PFSK-1 (cell line): ENCODE measurements around the gene PDZD2.

ENCODE experiments used
- FOXP2 ChIP-seq: optimal IDR thresholded peaks from 2 replicates; pipeline ENCODE3; 2011; ENCODE audit warnings: borderline replicate concordance, control low read depth, inconsistent platforms; ENCODE audit not compliant: insufficient read depth; ENCODE audit errors: extremely low read length, extremely low read depth
- POLR2AphosphoS5 ChIP-seq: IDR thresholded peaks from 2 replicates; pipeline ENCODE4 v1.6.1; 2012; ENCODE audit warnings: low read depth, mild to moderate bottlenecking, control low read depth, low read length, moderate library complexity
- SIN3A ChIP-seq: IDR thresholded peaks from 2 replicates; pipeline ENCODE4 v1.6.1; 2012; ENCODE audit warnings: mild to moderate bottlenecking, low read length, moderate library complexity, borderline replicate concordance; ENCODE audit not compliant: insufficient read depth
- TAF1 ChIP-seq: IDR thresholded peaks from 2 replicates; pipeline ENCODE4 v1.6.1; 2012; ENCODE audit warnings: low read length, control low read depth, borderline replicate concordance; ENCODE audit not compliant: insufficient read depth
- TF ChIP-seq, protein P1 (sequence below), 2 experiments: IDR thresholded peaks; 2 replicates each; pipeline versions ENCODE4 v1.6.1 to v1.8.0; 2011 to 2012; ENCODE audit warnings: low read depth in 2 of 2, low read length in 2 of 2, control low read depth in 1 of 2, inconsistent platforms in 1 of 2, mild to moderate bottlenecking in 1 of 2, moderate library complexity in 1 of 2; ENCODE audit not compliant: insufficient read depth in 1 of 2

The PDZD2 gene

DNA sequence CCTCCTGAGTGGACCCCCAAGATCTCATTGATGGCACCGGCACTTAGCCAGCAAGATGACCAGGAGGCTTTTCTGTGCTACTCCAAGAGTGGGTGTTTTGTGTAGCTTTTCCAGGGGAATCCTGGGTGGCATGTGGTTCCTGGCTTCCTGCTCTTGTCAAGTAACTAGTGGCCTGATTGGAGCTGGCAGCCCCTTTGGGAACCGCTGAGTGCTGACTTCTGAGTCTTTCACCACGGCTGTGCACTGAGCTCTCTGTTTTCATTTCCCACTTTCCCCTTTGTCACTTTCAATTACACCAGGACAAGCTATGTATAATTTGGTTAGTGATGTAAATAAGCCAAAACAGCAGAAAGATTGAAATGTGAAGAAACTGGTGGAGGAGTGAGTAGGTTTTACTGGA is 279.8 kb downstream of the PDZD2 start:
- TF ChIP-seq, protein P1, sequence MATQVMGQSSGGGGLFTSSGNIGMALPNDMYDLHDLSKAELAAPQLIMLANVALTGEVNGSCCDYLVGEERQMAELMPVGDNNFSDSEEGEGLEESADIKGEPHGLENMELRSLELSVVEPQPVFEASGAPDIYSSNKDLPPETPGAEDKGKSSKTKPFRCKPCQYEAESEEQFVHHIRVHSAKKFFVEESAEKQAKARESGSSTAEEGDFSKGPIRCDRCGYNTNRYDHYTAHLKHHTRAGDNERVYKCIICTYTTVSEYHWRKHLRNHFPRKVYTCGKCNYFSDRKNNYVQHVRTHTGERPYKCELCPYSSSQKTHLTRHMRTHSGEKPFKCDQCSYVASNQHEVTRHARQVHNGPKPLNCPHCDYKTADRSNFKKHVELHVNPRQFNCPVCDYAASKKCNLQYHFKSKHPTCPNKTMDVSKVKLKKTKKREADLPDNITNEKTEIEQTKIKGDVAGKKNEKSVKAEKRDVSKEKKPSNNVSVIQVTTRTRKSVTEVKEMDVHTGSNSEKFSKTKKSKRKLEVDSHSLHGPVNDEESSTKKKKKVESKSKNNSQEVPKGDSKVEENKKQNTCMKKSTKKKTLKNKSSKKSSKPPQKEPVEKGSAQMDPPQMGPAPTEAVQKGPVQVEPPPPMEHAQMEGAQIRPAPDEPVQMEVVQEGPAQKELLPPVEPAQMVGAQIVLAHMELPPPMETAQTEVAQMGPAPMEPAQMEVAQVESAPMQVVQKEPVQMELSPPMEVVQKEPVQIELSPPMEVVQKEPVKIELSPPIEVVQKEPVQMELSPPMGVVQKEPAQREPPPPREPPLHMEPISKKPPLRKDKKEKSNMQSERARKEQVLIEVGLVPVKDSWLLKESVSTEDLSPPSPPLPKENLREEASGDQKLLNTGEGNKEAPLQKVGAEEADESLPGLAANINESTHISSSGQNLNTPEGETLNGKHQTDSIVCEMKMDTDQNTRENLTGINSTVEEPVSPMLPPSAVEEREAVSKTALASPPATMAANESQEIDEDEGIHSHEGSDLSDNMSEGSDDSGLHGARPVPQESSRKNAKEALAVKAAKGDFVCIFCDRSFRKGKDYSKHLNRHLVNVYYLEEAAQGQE (IDR thresholded peaks at IDR 0.05; ENCODE audit: insufficient read depth in 1 of 2, low read depth in 2 of 2, low read length in 2 of 2), result no peak
- no peak for TF ChIP-seq FOXP2
- TF ChIP-seq POLR2AphosphoS5, result no peak
- TF ChIP-seq TAF1, result no peak
- TF ChIP-seq SIN3A, result no peak

DNA sequence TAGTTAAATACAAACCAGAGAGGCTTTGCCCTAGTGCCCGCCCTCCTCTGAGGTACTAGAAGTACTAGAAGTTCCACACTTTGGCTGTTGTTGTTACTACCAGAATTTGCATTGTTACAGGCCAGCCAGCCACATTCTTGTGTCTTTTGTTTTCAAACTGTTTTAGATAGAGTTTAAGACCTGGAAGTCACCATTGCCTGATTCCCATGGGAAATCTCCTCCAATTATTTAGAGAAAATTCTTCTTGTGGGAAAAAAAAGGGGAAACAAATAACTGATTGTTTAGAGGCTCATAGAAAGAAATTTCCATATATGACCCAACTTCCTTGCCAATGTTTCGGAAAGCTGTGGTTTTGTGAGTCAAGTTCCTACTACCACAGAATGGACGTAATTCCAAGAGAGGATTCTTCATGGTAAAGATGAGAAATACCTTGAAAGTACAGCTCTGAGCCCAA is 282.9 kb downstream of the PDZD2 start:
- TF ChIP-seq TAF1, result no peak
- TF ChIP-seq SIN3A, result no peak
- TF ChIP-seq FOXP2, result no peak
- no peak for TF ChIP-seq POLR2AphosphoS5
- TF ChIP-seq, protein P1 (IDR thresholded peaks at IDR 0.05; ENCODE audit: insufficient read depth in 1 of 2, low read depth in 2 of 2, low read length in 2 of 2), result no peak

DNA sequence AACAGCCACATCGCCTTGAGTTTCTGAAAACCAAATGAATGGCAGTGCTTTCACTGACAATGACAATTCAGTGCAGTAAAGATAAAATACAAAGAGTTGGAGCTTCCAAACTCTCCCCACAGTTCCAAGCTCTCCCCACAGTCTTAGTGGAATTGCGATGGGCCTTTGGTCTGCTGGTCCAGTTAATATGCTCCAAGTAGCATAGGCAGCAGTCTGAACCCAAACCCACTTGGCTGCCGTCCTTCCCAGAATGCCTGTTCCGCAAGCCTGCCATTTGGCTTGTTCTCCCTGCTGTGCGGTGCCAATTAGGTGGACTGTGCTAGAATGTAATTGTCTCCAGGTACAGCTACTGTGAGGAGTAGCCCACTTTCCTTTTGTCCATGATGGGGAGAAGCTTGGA is 285.1 kb downstream of the PDZD2 start:
- no peak for TF ChIP-seq TAF1
- TF ChIP-seq POLR2AphosphoS5, result no peak
- TF ChIP-seq FOXP2, result no peak
- TF ChIP-seq SIN3A, result no peak
- TF ChIP-seq, protein P1 (IDR thresholded peaks at IDR 0.05; ENCODE audit: insufficient read depth in 1 of 2, low read depth in 2 of 2, low read length in 2 of 2), result no peak

DNA sequence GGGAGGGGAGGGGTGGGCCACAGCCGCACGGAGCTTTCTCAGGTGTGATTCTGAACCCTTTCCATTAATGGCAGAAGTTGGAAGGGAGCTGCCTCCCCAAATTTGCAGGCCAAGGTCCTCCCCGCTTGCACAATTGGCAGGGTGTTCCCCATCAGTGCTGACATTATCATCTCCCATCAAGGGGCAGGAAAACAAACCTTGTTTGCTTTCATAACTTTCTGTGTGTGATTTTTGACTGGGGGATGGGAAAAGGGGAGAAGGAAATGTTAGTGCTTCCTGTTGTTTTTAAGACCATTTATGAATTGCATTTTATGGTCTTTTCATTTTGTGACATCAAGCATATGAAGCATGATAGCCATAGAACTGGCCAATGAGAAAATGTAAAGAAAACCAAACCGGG is 292.9 kb downstream of the PDZD2 start:
- TF ChIP-seq, protein P1 (IDR thresholded peaks at IDR 0.05; ENCODE audit: insufficient read depth in 1 of 2, low read depth in 2 of 2, low read length in 2 of 2), result 0 out of 4 replicates have a peak, but pooled peaks of 1 of the 2 experiments have one; percentile 20
- TF ChIP-seq FOXP2 (no peak), SIN3A (0 out of 2 replicates have a peak, but pooled peaks have one; percentile 67)

DNA sequence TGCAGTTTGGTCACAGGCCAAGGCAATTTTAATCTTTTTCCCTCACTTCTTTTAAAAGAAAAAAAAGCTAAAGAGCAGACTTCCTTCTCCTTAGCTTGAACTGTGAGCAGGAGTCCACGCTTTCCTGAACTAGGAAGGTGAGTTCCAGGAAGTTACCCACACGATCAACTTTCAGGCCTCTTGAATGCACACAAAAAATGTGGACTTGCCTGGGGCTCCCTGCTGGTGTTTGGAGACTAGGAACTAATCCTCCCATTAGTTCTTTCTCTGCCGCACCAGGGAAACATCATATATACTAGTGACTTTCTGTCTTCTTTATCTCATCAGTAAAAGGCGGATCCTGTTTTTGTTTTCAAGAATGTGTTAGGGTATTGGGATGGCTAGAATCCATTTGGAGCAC is 295.2 kb downstream of the PDZD2 start:
- TF ChIP-seq, protein P1 (IDR thresholded peaks at IDR 0.05; ENCODE audit: insufficient read depth in 1 of 2, low read depth in 2 of 2, low read length in 2 of 2), result no peak
- TF ChIP-seq FOXP2, result no peak
- TF ChIP-seq SIN3A, result no peak
- TF ChIP-seq TAF1, result no peak
- TF ChIP-seq POLR2AphosphoS5, result no peak
